Inferior parietal cortex (tissue), 1 donor: ENCODE data around the gene DNAJC25.
"Not testable (repeated sequence)": the region's sequence is repeated elsewhere in the genome, so short reads cannot be mapped to it uniquely, and the experiment has no call there.

Source experiments
- DNase-seq: peaks from one replicate; pipeline ENCODE4 v3.0.0-alpha.2; 2016; ENCODE audit errors: extremely low spot score

DNAJC25 gene

GRCh38 chr9:111663301-111663823 is 32.2 kb downstream of the DNAJC25 start:
- no peak for DNase-seq

- no peak for DNase-seq
Measured at GRCh38 chr9:111668026-111668573, 37.0 kb downstream of the DNAJC25 start.

GRCh38 chr9:111668601-111669000 is 37.5 kb downstream of the DNAJC25 start:
- not testable (repeated sequence) for DNase-seq

- DNase-seq = no peak
Measured at GRCh38 chr9:111674319-111674718, 43.2 kb downstream of the DNAJC25 start.

- no peak for DNase-seq
Measured at GRCh38 chr9:111676116-111676515, 45.0 kb downstream of the DNAJC25 start.

GRCh38 chr9:111678293-111678692 is 47.2 kb downstream of the DNAJC25 start:
- no peak for DNase-seq

- DNase-seq = no peak
Measured at GRCh38 chr9:111679199-111679598, 48.1 kb downstream of the DNAJC25 start.

- DNase-seq = no peak
Measured at GRCh38 chr9:111683392-111683791, 52.3 kb downstream of the DNAJC25 start.

GRCh38 chr9:111691672-111692329 is 60.7 kb downstream of the DNAJC25 start:
- peak; percentile 51 for DNase-seq

GRCh38 chr9:111696796-111697195 is 65.7 kb downstream of the DNAJC25 start:
- DNase-seq = no peak

- no peak for DNase-seq
Measured at GRCh38 chr9:111700776-111701175, 69.6 kb downstream of the DNAJC25 start.
